ENCODE results near the gene RHOT2. TPM values are rescaled to one million over a fixed set of nuclear protein-coding genes. Genes with fewer than 3 reads are reported as not detected.

The RHOT2 gene
- total and polyA plus RNA-seq, 2 of the 8 experiments (the other 6 are each of a cell fraction or from before 2014, with no cell fraction given): 149 to 194 TPM

DNA sequence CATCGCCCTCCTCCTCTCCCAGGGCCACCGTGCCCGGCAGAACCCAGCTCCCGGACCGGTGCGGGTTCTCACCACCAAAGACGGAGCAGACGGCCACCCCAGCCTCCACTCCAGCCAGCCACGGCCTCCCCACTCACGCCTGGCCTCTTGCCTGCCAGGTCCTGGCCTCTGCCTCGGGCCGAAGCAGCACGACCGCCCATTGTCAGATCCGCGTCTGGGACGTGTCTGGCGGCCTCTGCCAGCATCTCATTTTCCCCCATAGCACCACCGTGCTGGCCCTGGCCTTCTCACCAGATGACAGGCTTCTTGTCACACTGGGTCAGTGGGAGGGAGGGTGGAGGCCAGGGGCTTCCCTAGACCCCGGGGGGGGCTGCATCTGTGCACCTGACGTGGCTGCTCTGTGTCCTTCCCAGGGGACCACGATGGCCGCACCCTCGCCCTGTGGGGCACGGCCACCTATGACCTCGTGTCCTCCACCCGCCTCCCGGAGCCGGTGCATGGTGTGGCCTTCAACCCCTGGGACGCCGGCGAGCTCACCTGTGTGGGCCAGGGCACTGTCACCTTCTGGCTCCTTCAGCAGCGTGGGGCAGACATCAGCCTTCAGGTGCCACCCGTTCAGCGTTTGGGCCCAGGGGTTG is 6.6 kb upstream of the RHOT2 start:
- H3K23me2 ChIP-seq (ENCODE audit: low read depth, low read length): no peaks in the 10 kb centered on the region
- no peak overlapping the region; the same call in 1 of the 2 replicates for H2BK5ac ChIP-seq (ENCODE audit: low read depth, low read length)
- H3K79me2 ChIP-seq (ENCODE audit: control insufficient read depth in 1 of 2, insufficient read depth in 2 of 2, low read length in 2 of 2): no peaks in the 10 kb centered on the region
- H3K27ac ChIP-seq (ENCODE audit: low read depth, low read length): no peak overlapping the region
- peak overlapping the region in 1 of 2 experiments; percentile 53; a peak in 1 of 4 replicates for H3K4me2 ChIP-seq (ENCODE audit: insufficient read depth in 1 of 2, low read depth in 2 of 2, low read length in 2 of 2)
- H3K9me3 ChIP-seq (ENCODE audit: insufficient read depth in 2 of 2, low read depth in 1 of 2, low read length in 1 of 2): no peaks in the 10 kb centered on the region
- peak overlapping the region; percentile 71 for H3K18ac ChIP-seq (ENCODE audit: extremely low read depth, low read length)
- 0 out of 2 replicates have a peak overlapping the region, but pooled peaks have one; percentile 40 for H2BK15ac ChIP-seq (ENCODE audit: low read length)
- no peak for FAIRE-seq
- H2BK12ac ChIP-seq (ENCODE audit: low read depth, low read length): peak overlapping the region; percentile 19; the same call in 1 of the 2 replicates
- WGBS, 2 experiments (ENCODE audit: extremely low coverage in 1 of 2, insufficient coverage in 1 of 2, insufficient read length in 1 of 2, insufficient replicate concordance in 2 of 2, low coverage in 1 of 2, low lambda C conversion rate in 2 of 2, missing lambda C conversion rate in 1 of 2): 77% methylated on average over 33 of the region's 35 CpGs; no CpG with 5 or more reads in 1 of the 2 experiments
- peak overlapping the region; percentile 71; the same call in 1 of the 2 replicates for H4K8ac ChIP-seq (ENCODE audit: extremely low read depth, insufficient read depth, low read length)
- no peak overlapping the region for H3K56ac ChIP-seq (replicated peaks; ENCODE audit: insufficient read length, low read depth, low read length)
- H2BK20ac ChIP-seq (ENCODE audit: low read length): no peak overlapping the region
- H3K23ac ChIP-seq (ENCODE audit: insufficient read length): no peak overlapping the region
- no peak overlapping the region for H3K9ac ChIP-seq (replicated peaks in 1 of 4; ENCODE audit: extremely low read depth in 1 of 4, low read depth in 3 of 4, low read length in 3 of 4)
- no peak for TF ChIP-seq SRF (IDR thresholded peaks at IDR 0.05; ENCODE audit: low read depth, low read length)
- H3K4ac ChIP-seq (replicated peaks; ENCODE audit: insufficient read length, low read depth, low read length): peak overlapping the region; percentile 77
- H4K20me1 ChIP-seq (replicated peaks in 1 of 2; ENCODE audit: control insufficient read depth in 1 of 2, insufficient read depth in 2 of 2, low read length in 2 of 2): peaks cover 0 to 2% of the 10 kb centered on the region in 2 experiments
- no peak overlapping the region for H3K4me3 ChIP-seq (ENCODE audit: extremely low read depth in 1 of 4, insufficient read depth in 2 of 4, low read depth in 3 of 4, low read length in 4 of 4)
- H4K5ac ChIP-seq (ENCODE audit: insufficient read length, low read depth, low read length): no peak overlapping the region
- H4K91ac ChIP-seq (replicated peaks; ENCODE audit: insufficient read length, low read length): peak overlapping the region; percentile 98
- DNase-seq (ENCODE audit: low read depth in 1 of 2, low spot score in 2 of 2): no peak
- H3K14ac ChIP-seq (ENCODE audit: insufficient read length): no peak overlapping the region
- no peaks in the 10 kb centered on the region for H3K27me3 ChIP-seq (replicated peaks in 1 of 4; ENCODE audit: control insufficient read depth in 3 of 4, extremely low read depth in 1 of 4, insufficient read depth in 3 of 4, low read length in 3 of 4)
- H2AFZ ChIP-seq (ENCODE audit: low read length): no peak overlapping the region
- H2BK120ac ChIP-seq (replicated peaks; ENCODE audit: low read depth, low read length): no peak overlapping the region
- H3K4me1 ChIP-seq (replicated peaks in 1 of 4; ENCODE audit: control insufficient read depth in 3 of 4, insufficient read depth in 4 of 4, low read length in 3 of 4): peaks cover 0 to 8% (median 1%) of the 10 kb centered on the region in 4 experiments; a peak in 4 of 7 replicates
- H3K36me3 ChIP-seq (ENCODE audit: control insufficient read depth in 2 of 4, insufficient read depth in 4 of 4, low read length in 3 of 4): peaks cover 0 to 19% (median 1%) of the 10 kb centered on the region in 4 experiments; a peak in 3 of 8 replicates
- POLR2A ChIA-PET (ENCODE audit: partially characterized antibody): interaction anchor here (1.4 to 17.4 kb wide), 4 partner anchors 13 to 59 kb away, joined by 4 to 214 read pairs (median 6); partner anchors contain the start of genes ANTKMT, JMJD8, RHBDL1 and STUB1
- H3K79me1 ChIP-seq (ENCODE audit: low read depth, low read length): no peaks in the 10 kb centered on the region
- H2AK5ac ChIP-seq (ENCODE audit: low read depth, low read length): no peak overlapping the region
- CTCF ChIA-PET (ENCODE audit: partially characterized antibody): interaction anchor here (0.6 to 11.3 kb wide), 19 partner anchors 10 to 278 kb away, joined by 3 to 104 read pairs (median 3); partner anchors contain the start of genes METTL26 and WDR90

All from H1 (cell line).